IMR-90 (cell line): Measurements from ENCODE around the gene AJAP1. TPM values are rescaled to one million over a fixed set of nuclear protein-coding genes. Genes with fewer than 3 reads are reported as not detected.

ENCODE experiments used
- ATAC-seq: fragments of 200-7000 bp; cut with Tn5 transposase; 2 replicates; pipeline ENCODE4 v1.9.1; 2020; ENCODE audit warnings: low read depth, mild to moderate bottlenecking, moderate library complexity
- BruUV-seq: library from RNA; stranded (reverse); fragments of 400-500 nt; replicated peaks from 2 replicates; lab custom pipeline; 2021; lab: Mats Ljungman, UMichigan
- CTCF ChIA-PET: fragments of 300-600 bp; formaldehyde crosslinking; extraction: SDS; loops from one replicate; lab custom pipeline; 2021; ENCODE audit warnings: antibody characterized with exemption; lab: Yijun Ruan, JAX
- POLR2A ChIA-PET: fragments of 300-600 bp; sonication (Branson Sonifier 250); formaldehyde crosslinking; loops from one replicate; lab custom pipeline; 2022; ENCODE audit warnings: antibody characterized with exemption; ENCODE audit not compliant: unreplicated experiment; lab: Charles Lee
- DNase-seq: peaks from one replicate; pipeline ENCODE4 v3.0.0; 2013
- H2AFZ ChIP-seq: replicated peaks from 2 replicates; pipeline ENCODE3; 2013; ENCODE audit warnings: low read length, mild to moderate bottlenecking; ENCODE audit not compliant: poor library complexity
- H2AK5ac ChIP-seq: 2 replicates; pipeline ENCODE4 v1.6.1; 2013; ENCODE audit warnings: low read depth, low read length, inconsistent platforms
- H2AK9ac ChIP-seq: replicated peaks from 2 replicates; pipeline ENCODE3; 2013; ENCODE audit warnings: mild to moderate bottlenecking, low read depth, low read length, moderate library complexity; ENCODE audit not compliant: poor library complexity
- H2BK120ac ChIP-seq: 2 replicates; pipeline ENCODE4 v1.6.1; 2013; ENCODE audit warnings: low read depth, low read length, inconsistent platforms
- H2BK15ac ChIP-seq: 3 replicates; pipeline ENCODE4 v1.6.1; 2013; ENCODE audit warnings: low read depth, low read length, inconsistent platforms
- H2BK20ac ChIP-seq: 2 replicates; pipeline ENCODE4 v1.6.1; 2013; ENCODE audit warnings: low read depth, mild to moderate bottlenecking, inconsistent platforms, low read length, moderate library complexity
- H2BK5ac ChIP-seq: 2 replicates; pipeline ENCODE4 v1.6.1; 2013; ENCODE audit warnings: mild to moderate bottlenecking, low read depth, low read length, inconsistent platforms; ENCODE audit not compliant: poor library complexity, severe bottlenecking
- H3K14ac ChIP-seq: replicated peaks from 2 replicates; pipeline ENCODE4 v1.6.1; 2013; ENCODE audit warnings: low read depth, low read length, inconsistent platforms
- H3K18ac ChIP-seq: 2 replicates; pipeline ENCODE4 v1.6.1; 2013; ENCODE audit warnings: low read depth, low read length, control low read depth
- H3K23ac ChIP-seq: 2 replicates; pipeline ENCODE4 v1.6.1; 2013; ENCODE audit warnings: low read depth, low read length, inconsistent platforms
- H3K27ac ChIP-seq: 2 replicates; pipeline ENCODE4 v1.5.1; 2013; ENCODE audit warnings: mild to moderate bottlenecking, control low read depth, low read length; ENCODE audit not compliant: insufficient read depth
- H3K27me3 ChIP-seq: 2 replicates; pipeline ENCODE4 v1.6.1; 2013; ENCODE audit warnings: low read length; ENCODE audit not compliant: control insufficient read depth, insufficient read depth
- H3K36me3 ChIP-seq: 2 replicates; pipeline ENCODE4 v1.6.1; 2013; ENCODE audit warnings: low read length, mixed read lengths; ENCODE audit not compliant: control insufficient read depth, insufficient read depth
- H3K4ac ChIP-seq: 2 replicates; pipeline ENCODE4 v1.6.1; 2013; ENCODE audit warnings: low read depth, low read length, inconsistent platforms
- H3K4me1 ChIP-seq: 2 replicates; pipeline ENCODE4 v1.6.1; 2013; ENCODE audit warnings: low read length, mixed read lengths; ENCODE audit not compliant: control insufficient read depth, insufficient read depth
- H3K4me2 ChIP-seq: 2 replicates; pipeline ENCODE4 v1.6.1; 2013; ENCODE audit warnings: low read depth, mild to moderate bottlenecking, control low read depth, low read length, moderate library complexity
- H3K4me3 ChIP-seq: 2 replicates; pipeline ENCODE4 v1.5.1; 2013; ENCODE audit warnings: low read depth, mild to moderate bottlenecking, control low read depth, low read length, moderate library complexity; ENCODE audit not compliant: insufficient read depth
- H3K56ac ChIP-seq: 2 replicates; pipeline ENCODE4 v1.6.1; 2013; ENCODE audit warnings: low read length, inconsistent platforms; ENCODE audit not compliant: insufficient read depth; ENCODE audit errors: extremely low read depth
- H3K79me1 ChIP-seq, 2 experiments: 2 replicates each; pipeline ENCODE4 v1.6.1; 2013; ENCODE audit warnings: low read length in 2 of 2, inconsistent platforms in 1 of 2, low read depth in 1 of 2
- H3K9ac ChIP-seq: 2 replicates; pipeline ENCODE4 v1.6.1; 2013; ENCODE audit warnings: low read depth, low read length, control low read depth
- H3K9me1 ChIP-seq: 2 replicates; pipeline ENCODE4 v1.6.1; 2013; ENCODE audit warnings: low read length, inconsistent platforms; ENCODE audit not compliant: insufficient read depth
- H3K9me3 ChIP-seq: 2 replicates; pipeline ENCODE4 v1.6.1; 2013; ENCODE audit warnings: low read length; ENCODE audit not compliant: control insufficient read depth, insufficient read depth
- H4K20me1 ChIP-seq: 2 replicates; pipeline ENCODE4 v1.6.1; 2013; ENCODE audit warnings: low read length, inconsistent platforms; ENCODE audit not compliant: insufficient read depth
- H4K5ac ChIP-seq: 2 replicates; pipeline ENCODE4 v1.6.1; 2013; ENCODE audit warnings: mild to moderate bottlenecking, low read depth, low read length, control low read depth
- H4K8ac ChIP-seq, 2 experiments: 2 replicates each; pipeline ENCODE4 v1.6.1; 2013; ENCODE audit warnings: low read depth in 2 of 2, low read length in 2 of 2, control low read depth in 1 of 2, inconsistent platforms in 1 of 2
- H4K91ac ChIP-seq: 2 replicates; pipeline ENCODE4 v1.6.1; 2013; ENCODE audit warnings: low read depth, low read length, inconsistent platforms; ENCODE audit not compliant: insufficient read depth
- CHD1 ChIP-seq: IDR thresholded peaks from 2 replicates; pipeline ENCODE4 v1.6.1; 2012; ENCODE audit warnings: low read depth, low read length, improper control_type of control experiment
- ELK1 ChIP-seq: fragments of 150-350 bp; IDR thresholded peaks from 2 replicates; pipeline ENCODE4 v1.6.1; 2016; ENCODE audit warnings: low read depth, mild to moderate bottlenecking, low read length, moderate library complexity, borderline replicate concordance
- MAFK ChIP-seq: IDR thresholded peaks from 2 replicates; pipeline ENCODE4 v1.6.1; 2012; ENCODE audit warnings: low read depth, low read length, improper control_type of control experiment
- NFE2L2 ChIP-seq: fragments of 150-350 bp; IDR thresholded peaks from 2 replicates; pipeline ENCODE4 v1.6.1; 2016; ENCODE audit warnings: low read depth, mild to moderate bottlenecking, low read length
- RAD21 ChIP-seq: IDR thresholded peaks from 2 replicates; pipeline ENCODE4 v1.6.1; 2012; ENCODE audit warnings: low read length, improper control_type of control experiment
- RCOR1 ChIP-seq: IDR thresholded peaks from 2 replicates; pipeline ENCODE4 v1.6.1; 2012; ENCODE audit warnings: mild to moderate bottlenecking, low read length, improper control_type of control experiment; ENCODE audit not compliant: insufficient replicate concordance
- RFX5 ChIP-seq: IDR thresholded peaks from 2 replicates; pipeline ENCODE4 v1.8.0; 2012; ENCODE audit warnings: low read depth, mild to moderate bottlenecking, low read length, moderate library complexity
- WGBS, 2 experiments: methylation state at CpG; one replicate each; pipeline versions ENCODE4 v1.1.5 to v1.1.7; 2013; ENCODE audit warnings: missing lambda C conversion rate in 2 of 2; ENCODE audit not compliant: insufficient read length in 1 of 2; ENCODE audit errors: extremely low coverage in 2 of 2; 5-methylcytosine and 5-hydroxymethylcytosine counted together
- dilution Hi-C: fragments of 300-500 bp; cut with HindIII; formaldehyde crosslinking; loops from one replicate; pipeline ENCODE4 v1.14.3; 2018; ENCODE audit warnings: low sequenced_read_pairs; ENCODE audit not compliant: unreplicated experiment
- in situ Hi-C: fragments of 300-500 bp; cut with MboI; formaldehyde crosslinking; loops from 3 replicates; pipeline ENCODE4 v1.14.3; 2019; ENCODE audit warnings: low sequenced_read_pairs, inconsistent platforms, mixed read lengths
- intact Hi-C: fragments of 100-400 bp; cut with micrococcal nuclease; formaldehyde crosslinking; loops from 2 replicates; pipeline ENCODE4 v1.10.0; 2022
- polyA plus RNA-seq, 3 experiments: library from polyadenylated mRNA; depleted of rRNA; stranded (reverse); fragments of >200 nt; gene quantifications; 2 replicates each; pipeline ENCODE4 v1.2.3, GENCODE V29; 2012; ENCODE audit warnings: low replicate concordance in 1 of 3
- total RNA-seq: library from RNA; depleted of rRNA; stranded (reverse); fragments of >200 nt; gene quantifications from 2 replicates; pipeline ENCODE4 v1.2.3, GENCODE V29; 2012

Gene AJAP1
- total and polyA plus RNA-seq, 2 of the 4 experiments (the other 2 are of a cell fraction): under 0.01 to 0.02 TPM

GRCh38 chr1:4662168-4662567, 7.8 kb downstream of the AJAP1 start:
- in situ Hi-C loops: loop anchor here (25.0 kb wide), 1 partner anchor 1300 kb away; no protein-coding TSS in a partner anchor
- H3K4me3 ChIP-seq: no peak overlapping the region
- CTCF ChIA-PET: no interaction called here
- H4K5ac ChIP-seq: no peak overlapping the region
- BruUV-seq: no TSS peak
- H3K9me3 ChIP-seq: peaks cover 23% of the 10 kb centered on the region; the same call in 1 of the 2 replicates
- H2BK120ac ChIP-seq: no peak overlapping the region
- H3K27ac ChIP-seq: no peak overlapping the region
- H3K4me1 ChIP-seq: no peaks in the 10 kb centered on the region
- dilution Hi-C loops: no loop called here
- 66% methylated on average over 8 of the region's 13 CpGs; no CpG with 5 or more reads in 1 of the 2 experiments for whole genome bisulfite sequencing, 2 experiments
- H2BK5ac ChIP-seq: no peak overlapping the region
- H2AFZ ChIP-seq: no peak overlapping the region
- no peak overlapping the region for H3K23ac ChIP-seq
- H3K79me1 ChIP-seq: no peaks in the 10 kb centered on the region
- no peak overlapping the region for H3K4me2 ChIP-seq
- TF ChIP-seq NFE2L2: no peak
- TF ChIP-seq RCOR1: no peak
- no peak for TF ChIP-seq CHD1
- TF ChIP-seq ELK1: no peak
- no peak for TF ChIP-seq MAFK
- no peak for TF ChIP-seq RFX5
- no peak for TF ChIP-seq RAD21
- no peak overlapping the region for H4K8ac ChIP-seq
- H3K4ac ChIP-seq: no peak overlapping the region
- no peak overlapping the region for H3K18ac ChIP-seq
- intact Hi-C loops: no loop called here
- no peaks in the 10 kb centered on the region for H3K27me3 ChIP-seq
- no peak overlapping the region for H3K14ac ChIP-seq
- H2BK20ac ChIP-seq: no peak overlapping the region
- H2AK9ac ChIP-seq: no peak overlapping the region
- no peak overlapping the region for H3K9ac ChIP-seq
- no peaks in the 10 kb centered on the region for H4K20me1 ChIP-seq
- H2BK15ac ChIP-seq: no peak overlapping the region
- no peak overlapping the region for H3K56ac ChIP-seq
- no peak overlapping the region for H4K91ac ChIP-seq
- DNase-seq (no peak), ATAC-seq (no peak)
- no peaks in the 10 kb centered on the region for H3K9me1 ChIP-seq
- no peak overlapping the region for H2AK5ac ChIP-seq
- POLR2A ChIA-PET: no interaction called here
- no peaks in the 10 kb centered on the region for H3K36me3 ChIP-seq
